Immature natural killer cell (primary cell): ENCODE data around the gene KMT2B. TPM values are rescaled to one million over a fixed set of nuclear protein-coding genes. Genes with fewer than 3 reads are reported as not detected.
"Not testable (repeated sequence)": the region's sequence is repeated elsewhere in the genome, so short reads cannot be mapped to it uniquely, and the experiment has no call there.

Source experiments
- DNase-seq, 3 donors: peaks; one replicate each; pipeline ENCODE4 v3.0.0; 2022; ENCODE audit warnings: mixed read lengths in 1 of 3
- H3K27ac Mint-ChIP-seq, 6 donors: one replicate each; pipeline ENCODE4 v1.8.0; 2020; ENCODE audit warnings: mixed read lengths in 6 of 6, mild to moderate bottlenecking in 5 of 6, inconsistent platforms in 4 of 6, moderate library complexity in 3 of 6
- H3K27me3 Mint-ChIP-seq, 3 donors: one replicate each; pipeline ENCODE4 v1.8.0; 2020 to 2021; ENCODE audit warnings: low read depth in 3 of 3, mild to moderate bottlenecking in 3 of 3, mixed read lengths in 3 of 3, moderate library complexity in 3 of 3, inconsistent platforms in 1 of 3
- H3K36me3 Mint-ChIP-seq, 3 donors: one replicate each; pipeline ENCODE4 v1.8.0; 2020; ENCODE audit warnings: mixed read lengths in 3 of 3, inconsistent platforms in 2 of 3, mild to moderate bottlenecking in 2 of 3
- H3K4me1 Mint-ChIP-seq, 2 donors: one replicate each; pipeline ENCODE4 v1.8.0; 2020; ENCODE audit warnings: inconsistent platforms in 2 of 2, mild to moderate bottlenecking in 2 of 2, mixed read lengths in 2 of 2, moderate library complexity in 1 of 2
- H3K4me3 Mint-ChIP-seq, 5 donors: one replicate each; pipeline ENCODE4 v1.8.0; 2020; ENCODE audit warnings: mild to moderate bottlenecking in 5 of 5, mixed read lengths in 5 of 5, inconsistent platforms in 3 of 5, moderate library complexity in 3 of 5
- H3K9me3 Mint-ChIP-seq, 6 donors: one replicate each; pipeline ENCODE4 v1.8.0; 2020; ENCODE audit warnings: mild to moderate bottlenecking in 6 of 6, mixed read lengths in 6 of 6, inconsistent platforms in 4 of 6, moderate library complexity in 3 of 6
- polyA plus RNA-seq, 3 donors: library from polyadenylated mRNA; unstranded; fragments of 300-500 nt; fragmentation: Illumina TruSeq; gene quantifications; one replicate each; pipeline ENCODE4 v1.2.3, GENCODE V29; 2021

Gene KMT2B
- 1 to 10 TPM in 1 of 3 donors, under 1 TPM in 1, not detected in 1; 0.30 to 1.8 TPM for polyA plus RNA-seq

- Mint-ChIP-seq H3K36me3 (peaks cover 0 to 4% (median 0%) of the 10 kb centered on the region in 3 donors), H3K9me3 (no peaks in the 10 kb centered on the region), H3K27me3 (peaks cover under 1 to 5% (median 3%) of the 10 kb centered on the region in 3 donors), H3K27ac (peak within 1 kb of the TSS; percentile 87 to 99 (median 96)), H3K4me1 (peaks cover 32% of the 10 kb centered on the region in 2 donors), H3K4me3 (peak within 1 kb of the TSS; percentile 91 to 98 (median 94))
- DNase-seq: no peak
Observed at GRCh38 chr19:35717665-35718344, at the start of gene KMT2B. Gene KMT2B, plus strand, starts transcription at chr19:35718003. Its CDS starts 16 bp downstream, at chr19:35718019.

- Mint-ChIP-seq H3K27ac (no peak overlapping the region), H3K36me3 (no peaks in the 10 kb centered on the region), H3K4me1 (peaks cover 6 to 8% of the 10 kb centered on the region in 2 donors), H3K27me3 (peaks cover 5 to 14% (median 11%) of the 10 kb centered on the region in 3 donors), H3K9me3 (peaks cover 0 to 2% (median 0%) of the 10 kb centered on the region in 6 donors), H3K4me3 (peak overlapping the region in 1 of 5 donors; percentile 58)
- DNase-seq: no peak
Observed at GRCh38 chr19:35669566-35669965, 48.2 kb upstream of the KMT2B start.

DNA sequence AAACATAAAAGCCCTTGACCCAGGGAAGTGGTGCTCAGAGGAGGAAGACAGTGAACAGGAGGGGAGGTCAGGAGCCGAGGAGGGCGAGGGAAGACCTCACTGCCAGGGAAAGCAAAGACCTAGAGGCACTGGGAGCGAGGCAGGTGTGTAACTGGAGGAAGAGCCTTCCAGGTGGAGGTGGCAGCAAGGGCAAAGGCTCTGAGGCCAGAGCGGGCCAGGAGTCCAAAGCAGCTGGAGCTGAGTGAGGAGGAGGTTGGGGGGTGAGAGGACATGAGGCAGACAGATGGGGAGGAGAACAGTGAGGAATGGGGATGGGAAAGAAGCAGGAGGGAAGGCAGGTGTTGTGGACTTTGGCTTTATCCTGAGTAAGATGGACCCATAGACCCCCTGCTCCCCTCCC is 47.8 kb upstream of the KMT2B start:
- H3K4me1 Mint-ChIP-seq: peaks cover 6 to 8% of the 10 kb centered on the region in 2 donors
- H3K4me3 Mint-ChIP-seq: peak overlapping the region in 1 of 5 donors; percentile 58
- peaks cover 0 to 2% (median 0%) of the 10 kb centered on the region in 6 donors for H3K9me3 Mint-ChIP-seq
- no peak for DNase-seq
- H3K27ac Mint-ChIP-seq: no peak overlapping the region
- no peaks in the 10 kb centered on the region for H3K36me3 Mint-ChIP-seq
- H3K27me3 Mint-ChIP-seq: peaks cover 5 to 14% (median 11%) of the 10 kb centered on the region in 3 donors

DNA sequence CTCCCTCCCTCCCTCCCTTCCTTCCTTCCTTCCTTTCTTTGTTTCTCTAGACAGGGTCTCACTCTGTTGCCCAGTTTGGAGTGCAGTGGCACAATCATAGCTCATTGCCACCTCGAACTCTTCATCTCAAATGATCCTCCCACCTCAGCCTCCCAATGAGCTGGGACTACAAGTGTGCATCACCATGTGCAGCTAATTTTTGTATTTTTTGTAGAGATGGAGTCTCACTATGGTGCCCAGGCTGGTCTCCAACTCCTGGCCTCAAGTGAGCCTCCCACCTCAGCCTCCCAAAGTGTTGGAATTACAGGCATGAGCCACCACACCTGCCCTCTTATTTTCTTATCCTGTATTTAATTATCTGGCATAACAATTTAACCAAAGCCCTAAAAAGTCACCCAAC is 47.1 kb upstream of the KMT2B start:
- Mint-ChIP-seq H3K27me3 (peaks cover 5 to 14% (median 11%) of the 10 kb centered on the region in 3 donors), H3K36me3 (no peaks in the 10 kb centered on the region), H3K27ac (no peak overlapping the region), H3K4me1 (peaks cover 6 to 8% of the 10 kb centered on the region in 2 donors), H3K9me3 (peaks cover 0 to 2% (median 0%) of the 10 kb centered on the region in 6 donors), H3K4me3 (no peak overlapping the region)
- DNase-seq: no peak

DNA sequence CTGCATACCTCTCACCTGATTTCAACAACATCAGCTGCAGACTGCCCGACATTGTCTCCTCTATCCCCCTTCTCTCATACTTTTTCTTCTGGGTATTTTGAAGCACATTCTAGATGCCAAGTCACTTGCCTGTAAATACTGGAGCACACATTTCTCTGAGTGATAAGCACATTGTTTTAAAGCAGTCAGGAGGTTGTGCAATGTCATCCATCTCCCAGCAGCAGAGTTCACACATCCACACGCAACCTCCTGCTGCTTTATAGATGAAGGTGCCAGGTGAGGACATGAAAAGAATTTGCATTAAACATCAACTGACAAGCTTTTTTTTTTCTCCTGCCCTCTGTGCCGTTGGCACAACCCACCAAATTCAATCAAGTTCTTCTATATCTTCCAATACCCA is 46.0 kb upstream of the KMT2B start:
- H3K4me1 Mint-ChIP-seq: peaks cover 6 to 8% of the 10 kb centered on the region in 2 donors
- DNase-seq: no peak
- H3K27ac Mint-ChIP-seq: no peak overlapping the region
- H3K27me3 Mint-ChIP-seq: peaks cover 5 to 14% (median 11%) of the 10 kb centered on the region in 3 donors
- no peak overlapping the region for H3K4me3 Mint-ChIP-seq
- peaks cover 0 to 2% (median 0%) of the 10 kb centered on the region in 6 donors for H3K9me3 Mint-ChIP-seq
- H3K36me3 Mint-ChIP-seq: no peaks in the 10 kb centered on the region

DNA sequence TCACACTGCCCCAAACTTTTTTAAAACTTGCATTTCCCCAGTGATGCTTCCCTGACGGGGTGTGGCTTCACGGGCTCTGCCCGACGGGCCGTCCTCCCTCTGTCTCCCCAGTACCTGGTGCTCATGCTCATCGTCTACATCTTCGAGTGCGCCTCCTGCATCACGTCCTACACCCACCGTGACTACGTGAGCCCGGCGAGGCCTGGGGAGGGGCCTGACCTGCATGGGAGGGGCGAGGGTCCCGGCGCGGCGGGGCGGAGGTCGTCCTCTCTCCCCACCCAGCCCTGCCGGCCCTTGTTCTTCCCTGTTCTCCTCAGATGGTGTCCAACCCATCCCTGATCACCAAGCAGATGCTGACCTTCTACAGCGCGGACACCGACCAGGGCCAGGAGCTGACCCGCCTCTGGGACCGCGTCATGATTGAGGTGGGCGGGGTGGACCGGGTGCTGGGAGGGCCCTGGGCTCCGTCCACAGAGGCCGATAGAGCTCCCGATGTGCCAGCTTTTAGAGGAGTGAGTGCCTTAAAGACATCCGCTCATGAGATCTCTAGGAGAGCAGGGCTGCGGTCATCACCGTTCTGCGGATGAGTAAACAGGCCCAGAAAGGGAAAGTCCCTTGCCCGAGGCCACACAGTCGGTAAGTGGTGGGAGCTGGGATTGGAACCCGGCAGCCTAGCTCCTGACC is 44.5 kb upstream of the KMT2B start:
- H3K27ac Mint-ChIP-seq: no peak overlapping the region
- H3K9me3 Mint-ChIP-seq: peaks cover 0 to 2% (median 0%) of the 10 kb centered on the region in 6 donors
- peaks cover 6 to 8% of the 10 kb centered on the region in 2 donors for H3K4me1 Mint-ChIP-seq
- H3K27me3 Mint-ChIP-seq: peaks cover 5 to 16% (median 11%) of the 10 kb centered on the region in 3 donors
- DNase-seq: peak in 1 of 3 donors; percentile 14
- H3K4me3 Mint-ChIP-seq: peak overlapping the region; percentile 61 to 75 (median 74)
- H3K36me3 Mint-ChIP-seq: no peaks in the 10 kb centered on the region

DNA sequence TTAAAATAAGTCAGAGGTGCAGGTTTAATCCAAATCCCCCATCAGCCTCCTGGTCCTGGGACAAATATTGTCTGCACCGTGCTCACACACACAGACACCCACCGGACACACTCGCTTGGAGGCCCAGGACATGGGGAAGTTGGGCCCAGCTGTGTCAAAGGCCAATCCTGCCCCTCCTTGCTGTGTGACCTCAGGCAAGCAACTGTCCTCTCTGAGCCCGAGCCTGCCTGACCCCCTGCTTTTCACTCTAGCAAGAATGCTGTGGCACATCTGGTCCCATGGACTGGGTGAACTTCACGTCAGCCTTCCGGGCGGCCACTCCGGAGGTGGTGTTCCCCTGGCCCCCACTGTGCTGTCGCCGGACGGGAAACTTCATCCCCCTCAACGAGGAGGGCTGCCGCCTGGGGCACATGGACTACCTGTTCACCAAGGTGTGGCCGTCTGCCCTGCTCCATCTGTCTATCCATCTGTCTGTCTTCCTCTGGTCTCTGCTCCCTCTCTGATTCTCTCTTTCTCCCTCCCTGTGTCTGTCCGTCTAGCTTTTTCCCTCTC is 42.1 kb upstream of the KMT2B start:
- H3K4me3 Mint-ChIP-seq: no peak overlapping the region
- H3K4me1 Mint-ChIP-seq: peaks cover 6 to 8% of the 10 kb centered on the region in 2 donors
- no peaks in the 10 kb centered on the region for H3K36me3 Mint-ChIP-seq
- no peak for DNase-seq
- no peak overlapping the region for H3K27ac Mint-ChIP-seq
- no peaks in the 10 kb centered on the region for H3K9me3 Mint-ChIP-seq
- peaks cover 5 to 14% (median 11%) of the 10 kb centered on the region in 3 donors for H3K27me3 Mint-ChIP-seq

DNA sequence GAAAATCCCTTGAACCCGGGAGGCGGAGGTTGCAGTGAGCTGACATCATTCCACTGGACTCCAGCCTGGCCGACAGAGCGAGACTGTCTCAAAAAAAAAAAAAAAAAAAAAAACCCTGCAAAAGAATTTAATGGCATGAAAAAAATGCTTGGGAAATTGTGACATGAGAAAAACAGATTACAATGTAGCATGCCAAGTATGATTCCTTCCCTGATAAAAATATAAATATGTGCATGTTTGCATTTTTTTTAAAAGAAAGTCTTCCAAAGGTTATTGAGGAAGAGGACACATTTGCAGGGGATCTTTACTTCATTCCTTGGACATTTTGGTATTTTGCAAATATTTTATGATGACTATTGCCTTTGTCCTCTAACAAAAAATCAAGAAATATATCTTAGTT is 28.0 kb upstream of the KMT2B start:
- no peaks in the 10 kb centered on the region for H3K36me3 Mint-ChIP-seq
- peaks cover 0 to 2% (median 1%) of the 10 kb centered on the region in 3 donors for H3K27me3 Mint-ChIP-seq
- no peaks in the 10 kb centered on the region for H3K4me1 Mint-ChIP-seq
- H3K9me3 Mint-ChIP-seq: no peaks in the 10 kb centered on the region
- no peak for DNase-seq
- no peak overlapping the region for H3K4me3 Mint-ChIP-seq
- H3K27ac Mint-ChIP-seq: no peak overlapping the region

- H3K4me3 Mint-ChIP-seq, H3K27me3 Mint-ChIP-seq, H3K27ac Mint-ChIP-seq, H3K36me3 Mint-ChIP-seq, H3K9me3 Mint-ChIP-seq, H3K4me1 Mint-ChIP-seq, DNase-seq: not testable (repeated sequence)
Observed at GRCh38 chr19:35691106-35691505, 26.7 kb upstream of the KMT2B start.

GRCh38 chr19:35692010-35692409 is 25.8 kb upstream of the KMT2B start:
- no peaks in the 10 kb centered on the region for H3K4me1 Mint-ChIP-seq
- DNase-seq: no peak
- H3K9me3 Mint-ChIP-seq: no peaks in the 10 kb centered on the region
- H3K27me3 Mint-ChIP-seq: peaks cover 0 to 1% (median 0%) of the 10 kb centered on the region in 3 donors
- no peak overlapping the region for H3K27ac Mint-ChIP-seq
- H3K36me3 Mint-ChIP-seq: no peaks in the 10 kb centered on the region
- H3K4me3 Mint-ChIP-seq: no peak overlapping the region

DNA sequence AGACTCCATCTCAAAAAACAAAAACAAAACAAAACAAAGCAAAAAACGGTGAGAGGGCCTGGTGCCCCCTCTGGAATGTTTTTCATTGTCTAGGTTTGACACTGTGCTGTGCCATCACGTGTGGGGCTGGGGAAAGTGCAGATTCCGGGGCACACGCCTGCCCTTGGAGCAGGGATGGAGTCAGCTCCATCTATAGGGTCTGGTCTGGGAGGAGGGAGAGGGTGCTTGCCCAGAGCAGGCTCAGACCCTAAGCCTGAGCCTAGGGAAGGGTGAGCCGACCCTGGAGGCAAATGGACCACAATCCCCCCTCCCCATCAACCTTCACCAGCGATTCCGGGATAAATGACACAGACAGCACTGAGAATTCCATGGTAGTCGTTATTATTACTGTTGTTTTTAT is 24.4 kb upstream of the KMT2B start:
- Mint-ChIP-seq H3K27ac (no peak overlapping the region), H3K27me3 (peaks cover 0 to 1% (median 0%) of the 10 kb centered on the region in 3 donors), H3K4me3 (no peak overlapping the region), H3K9me3 (no peaks in the 10 kb centered on the region), H3K36me3 (no peaks in the 10 kb centered on the region), H3K4me1 (no peaks in the 10 kb centered on the region)
- no peak for DNase-seq

DNA sequence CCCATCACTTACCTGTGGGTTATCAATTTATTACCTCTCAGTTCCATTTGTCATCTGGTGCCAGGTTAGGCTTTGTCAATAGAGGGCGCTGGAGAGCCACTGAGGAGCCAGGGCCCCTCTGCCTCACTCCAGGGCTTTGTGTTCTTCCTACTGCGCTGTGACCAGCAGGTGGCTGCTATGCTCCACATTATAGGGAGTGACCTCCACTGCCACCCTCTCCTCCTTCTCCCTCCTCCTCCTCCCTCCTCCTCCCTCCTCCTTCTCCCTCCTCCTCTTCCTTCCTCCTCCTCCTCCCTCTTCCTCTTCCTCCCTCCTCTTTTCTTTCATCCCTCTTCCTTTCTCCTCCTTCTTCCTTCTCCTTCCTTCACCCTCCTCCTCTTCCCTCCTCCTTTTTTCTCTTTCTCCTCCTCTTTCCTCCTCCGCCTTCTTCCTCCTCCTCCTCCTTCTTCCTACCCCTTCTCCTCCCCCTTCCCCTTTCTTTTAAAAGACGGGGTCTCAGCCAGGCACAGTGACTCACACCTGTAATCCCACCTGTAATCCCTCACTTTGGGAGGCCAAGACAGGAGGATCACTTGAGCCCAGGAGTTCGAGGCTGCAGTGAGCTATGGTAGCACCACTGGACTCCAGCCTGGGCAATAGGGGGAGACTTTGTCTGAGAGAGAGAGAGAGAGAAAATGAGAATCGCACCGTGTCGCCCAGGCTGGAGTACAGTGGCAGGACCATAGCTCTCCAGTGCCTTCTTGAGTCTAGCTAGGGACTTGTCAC is 23.8 kb upstream of the KMT2B start:
- DNase-seq: peak; percentile 81 to 87 (median 83)
- Mint-ChIP-seq H3K9me3 (no peaks in the 10 kb centered on the region), H3K36me3 (no peaks in the 10 kb centered on the region), H3K4me3 (no peak overlapping the region), H3K27me3 (peaks cover 0 to 1% (median 0%) of the 10 kb centered on the region in 3 donors), H3K4me1 (no peaks in the 10 kb centered on the region), H3K27ac (no peak overlapping the region)

DNA sequence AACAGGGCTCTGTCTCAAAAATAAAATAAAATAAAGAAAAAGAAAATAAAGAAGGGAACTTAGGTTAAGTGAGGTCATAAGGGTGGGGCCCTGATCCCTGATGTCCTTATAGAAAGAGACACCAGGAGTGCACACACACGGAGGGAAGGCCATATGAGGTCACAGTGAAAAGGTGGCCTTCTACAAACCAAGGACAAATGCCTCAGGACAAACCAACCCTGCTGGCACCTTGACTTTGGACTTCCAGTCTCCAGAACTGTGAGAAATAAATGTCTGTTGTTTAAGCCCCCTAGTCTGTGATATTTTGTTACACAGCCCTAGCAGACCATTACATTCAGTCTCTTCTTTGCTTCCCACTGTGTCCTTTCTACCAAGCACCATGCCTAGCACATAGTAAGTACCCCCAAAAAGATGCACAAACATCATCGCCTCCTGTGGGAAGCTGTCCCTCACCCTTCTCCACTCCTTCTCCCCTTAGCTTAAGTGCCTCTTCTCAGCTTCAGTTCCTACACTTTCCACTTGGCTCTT is 21.8 kb upstream of the KMT2B start:
- Mint-ChIP-seq H3K9me3 (no peaks in the 10 kb centered on the region), H3K36me3 (no peaks in the 10 kb centered on the region), H3K4me1 (no peaks in the 10 kb centered on the region), H3K27ac (no peak overlapping the region), H3K27me3 (peaks cover 0 to 1% (median 1%) of the 10 kb centered on the region in 3 donors), H3K4me3 (no peak overlapping the region)
- no peak for DNase-seq
